H7 (cell line): ENCODE data around the gene ANTXRL. TPM values are rescaled to one million over a fixed set of nuclear protein-coding genes. Genes with fewer than 3 reads are reported as not detected.
"Not testable (repeated sequence)": the region's sequence is repeated elsewhere in the genome, so short reads cannot be mapped to it uniquely, and the experiment has no call there.

Experiments
- DNase-seq: peaks from one replicate; pipeline ENCODE4 v3.0.0; 2012
- H3K27me3 ChIP-seq: 2 replicates; pipeline ENCODE4 v1.6.0; 2011; ENCODE audit warnings: mild to moderate bottlenecking, low read length; ENCODE audit not compliant: control insufficient read depth, insufficient read depth
- H3K36me3 ChIP-seq: replicated peaks from 2 replicates; pipeline ENCODE4 v1.5.1; 2011; ENCODE audit warnings: low read length; ENCODE audit not compliant: control insufficient read depth, insufficient read depth
- H3K4me3 ChIP-seq: 2 replicates; pipeline ENCODE4 v1.5.1; 2011; ENCODE audit warnings: low read depth, mild to moderate bottlenecking, control low read depth, low read length, moderate library complexity; ENCODE audit not compliant: insufficient read depth
- total RNA-seq: library from RNA; depleted of rRNA; stranded (reverse); fragments of >200 nt; shearing (Covaris generic); gene quantifications from 2 replicates; pipeline ENCODE4 v1.2.3, GENCODE V29; 2014

The ANTXRL gene
- total RNA-seq, 1 experiment from 2014 or later = not detected

DNA sequence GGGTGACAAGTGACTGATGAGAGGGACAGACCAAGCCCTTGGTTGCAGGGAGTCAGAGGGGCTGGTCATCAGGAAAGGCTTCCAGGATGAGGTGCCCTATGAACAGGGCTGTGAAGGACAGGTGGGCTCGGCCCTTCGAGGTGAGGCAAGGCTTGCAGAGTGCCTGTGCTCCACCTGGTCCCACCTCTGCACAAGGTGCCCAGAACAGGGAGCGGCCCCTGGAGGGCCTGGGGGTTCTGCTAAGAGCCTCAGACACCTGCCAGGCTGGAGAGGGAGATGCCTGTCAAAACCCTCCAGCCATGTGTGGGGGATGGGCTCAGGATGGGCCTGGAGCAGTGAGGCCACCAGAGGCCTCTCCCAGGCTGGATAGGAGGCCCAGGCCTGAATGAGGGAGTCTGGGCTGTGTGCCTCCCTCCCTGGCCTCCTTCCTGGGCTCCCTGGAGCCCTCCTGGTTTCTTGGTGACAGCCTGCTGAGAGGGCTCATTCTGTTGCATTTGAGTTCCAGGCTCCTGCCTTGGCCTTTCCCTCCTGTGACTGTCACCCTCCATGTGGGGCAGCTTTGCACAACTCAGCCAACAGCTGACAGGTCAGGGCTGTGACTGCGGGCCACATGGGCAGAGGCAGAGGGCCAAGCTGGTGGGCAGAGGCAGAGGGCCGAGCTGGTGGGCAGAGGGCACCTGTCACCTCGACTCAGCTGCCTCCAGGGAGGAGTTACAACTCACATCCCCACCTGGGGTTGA, 21.1 kb upstream of the ANTXRL start:
- not testable (repeated sequence) for H3K4me3 ChIP-seq, H3K27me3 ChIP-seq, H3K36me3 ChIP-seq, DNase-seq

- DNase-seq = no peak
- no peak overlapping the region for H3K4me3 ChIP-seq
- H3K27me3 ChIP-seq = no peaks in the 10 kb centered on the region
- H3K36me3 ChIP-seq = no peaks in the 10 kb centered on the region
Measured at GRCh38 chr10:46266306-46266985, 20.4 kb upstream of the ANTXRL start.

DNA sequence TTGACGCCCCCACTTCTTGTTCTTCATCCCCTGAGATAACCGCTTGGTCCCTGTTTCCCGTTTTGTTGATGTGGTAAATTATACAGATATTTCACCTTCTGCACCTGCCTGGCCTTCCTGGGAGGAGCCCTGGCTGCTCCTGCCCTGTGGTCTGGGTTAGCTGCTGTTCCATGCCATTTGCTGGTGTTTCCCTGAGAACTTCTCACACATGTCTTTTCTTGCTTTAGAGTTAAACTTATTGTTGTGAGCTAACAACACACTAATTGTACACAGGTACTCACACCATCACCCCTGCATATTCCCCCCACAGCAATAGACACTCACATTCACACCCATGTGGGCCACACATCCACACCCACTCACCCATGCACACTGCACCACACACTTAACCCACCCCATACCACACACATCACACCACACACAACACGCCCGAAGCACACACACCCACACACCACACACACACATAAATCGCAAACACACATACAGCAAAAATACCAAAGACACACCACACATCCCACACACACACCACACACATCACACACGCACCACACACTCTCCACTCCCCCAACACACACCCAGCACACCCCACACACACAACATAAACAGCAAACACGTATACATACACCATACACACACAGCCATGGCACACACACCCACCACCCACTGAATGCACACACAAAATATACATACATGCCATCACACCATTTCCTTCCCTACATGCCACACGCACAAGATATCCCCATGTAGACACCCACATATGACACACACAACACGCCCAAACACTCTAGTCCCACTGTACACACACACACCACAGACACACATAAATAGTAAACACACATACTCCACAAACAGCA, 19.4 kb upstream of the ANTXRL start:
- H3K36me3 ChIP-seq = no peaks in the 10 kb centered on the region
- DNase-seq = no peak

DNA sequence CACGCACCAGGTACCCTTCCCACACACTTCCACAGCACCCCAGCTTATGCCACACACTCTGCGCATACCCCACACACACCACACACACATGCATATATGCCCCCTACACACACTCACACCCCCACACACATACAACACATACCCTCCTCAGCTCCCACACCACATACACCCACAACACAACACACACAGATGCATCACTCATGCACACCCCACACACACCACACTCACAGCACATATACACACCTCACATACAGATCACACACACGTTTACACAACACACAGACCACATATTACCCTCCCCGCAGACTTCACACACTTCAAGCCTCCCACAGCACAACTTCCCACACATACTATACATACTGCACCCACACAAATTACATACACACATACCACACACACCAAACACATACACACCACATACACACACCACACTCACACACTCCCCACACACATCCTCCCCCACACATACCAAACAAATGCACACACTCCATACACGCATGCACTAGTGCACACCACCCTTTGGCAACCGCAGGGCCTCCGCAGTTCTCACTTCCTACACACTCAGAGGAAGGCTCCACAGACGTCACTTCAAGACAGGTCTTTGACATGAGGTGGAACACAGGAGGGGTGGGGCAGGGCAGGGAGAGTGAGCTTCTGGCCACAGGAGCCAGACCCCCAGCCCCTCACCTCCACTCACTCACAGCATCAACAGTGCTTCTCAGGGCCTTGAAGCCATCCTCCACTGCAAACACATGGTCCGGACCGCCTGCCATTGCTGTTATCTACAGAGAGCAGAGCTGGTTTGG, 18.5 kb upstream of the ANTXRL start:
- no peaks in the 10 kb centered on the region for H3K36me3 ChIP-seq
- no peak overlapping the region for H3K4me3 ChIP-seq
- H3K27me3 ChIP-seq = no peaks in the 10 kb centered on the region
- DNase-seq = no peak

More for the DNA sequence above, 19.4 kb upstream of the ANTXRL start:
- Histone ChIP-seq H3K27me3 (no peaks in the 10 kb centered on the region), H3K4me3 (no peak overlapping the region)

- not testable (repeated sequence) for DNase-seq, H3K27me3 ChIP-seq, H3K4me3 ChIP-seq, H3K36me3 ChIP-seq
Measured at GRCh38 chr10:46269554-46270053, 17.2 kb upstream of the ANTXRL start.

DNA sequence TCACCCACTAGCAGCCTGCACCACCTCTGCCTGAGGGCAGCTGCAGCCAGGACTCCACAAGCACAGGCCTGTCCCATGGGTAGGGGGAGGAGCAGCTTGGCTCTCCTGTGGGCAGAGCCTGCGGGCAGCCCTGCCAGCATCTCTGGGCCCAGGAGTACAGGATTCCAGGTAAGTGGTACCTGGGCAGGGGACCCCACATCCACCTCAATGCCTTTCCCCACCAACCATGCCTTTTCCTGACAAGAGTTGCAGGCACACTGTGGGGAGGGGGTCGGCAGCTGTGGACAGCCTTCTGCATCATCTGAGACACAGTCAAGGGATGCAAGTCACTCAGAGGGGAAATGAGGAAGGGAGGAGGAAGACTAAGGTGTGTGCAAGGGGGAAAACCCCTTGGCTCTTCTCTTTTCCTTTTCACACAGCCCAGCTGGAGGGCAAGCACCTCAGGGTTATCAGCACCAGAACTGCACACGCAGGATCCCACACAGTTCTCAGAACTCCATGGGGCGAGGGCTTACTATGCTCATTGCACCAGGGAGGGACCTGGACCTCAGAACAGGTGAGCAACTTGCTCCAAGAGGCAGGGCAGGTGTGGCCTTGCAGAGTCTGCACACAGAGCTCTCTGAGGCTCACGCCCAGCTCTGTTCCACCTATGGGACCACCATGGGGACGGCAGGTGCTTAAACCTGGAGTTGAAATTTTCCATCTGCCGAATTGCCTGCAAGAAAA, 16.5 kb upstream of the ANTXRL start:
- Histone ChIP-seq H3K36me3 (no peaks in the 10 kb centered on the region), H3K4me3 (no peak overlapping the region), H3K27me3 (no peaks in the 10 kb centered on the region)
- DNase-seq = no peak

GRCh38 chr10:46270963-46271530, 15.8 kb upstream of the ANTXRL start:
- DNase-seq, H3K27me3 ChIP-seq, H3K4me3 ChIP-seq, H3K36me3 ChIP-seq: not testable (repeated sequence)

- not testable (repeated sequence) for H3K27me3 ChIP-seq, H3K4me3 ChIP-seq, H3K36me3 ChIP-seq, DNase-seq
Measured at GRCh38 chr10:46271795-46272499, 14.8 kb upstream of the ANTXRL start.

DNA sequence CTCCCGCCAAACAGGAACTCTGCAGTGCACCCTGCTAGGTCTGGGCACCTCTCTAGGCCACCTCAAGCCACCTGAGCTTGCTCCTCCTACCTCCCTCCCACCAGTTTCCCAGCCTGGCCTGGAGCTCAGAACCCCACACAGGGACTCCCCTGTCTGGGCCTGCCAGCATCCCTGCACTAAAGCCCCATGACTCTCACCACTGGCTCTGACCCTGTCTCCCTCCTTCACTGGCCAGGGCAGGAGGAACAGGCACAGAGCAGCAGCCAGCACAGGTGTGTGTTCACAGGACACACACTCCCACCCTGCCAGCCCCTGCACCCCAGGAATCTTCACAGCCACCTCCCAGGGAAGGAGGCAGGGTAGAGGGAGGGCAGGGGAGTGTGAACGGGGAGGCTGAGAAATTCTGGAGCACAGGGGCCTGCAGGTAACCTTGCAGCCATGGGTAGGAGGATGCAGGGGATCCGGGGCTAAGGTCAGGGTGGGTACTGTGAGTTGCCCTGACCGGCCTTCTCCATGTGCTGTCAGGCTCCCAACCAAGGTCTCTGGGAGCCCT, 13.9 kb upstream of the ANTXRL start:
- Histone ChIP-seq H3K36me3 (no peaks in the 10 kb centered on the region), H3K27me3 (no peaks in the 10 kb centered on the region), H3K4me3 (no peak overlapping the region)
- DNase-seq = no peak

GRCh38 chr10:46273506-46274477, 13.0 kb upstream of the ANTXRL start:
- H3K36me3 ChIP-seq = no peaks in the 10 kb centered on the region
- no peak overlapping the region for H3K4me3 ChIP-seq
- no peak for DNase-seq
- no peaks in the 10 kb centered on the region for H3K27me3 ChIP-seq

GRCh38 chr10:46277840-46278239, 9.0 kb upstream of the ANTXRL start:
- no peak for DNase-seq
- H3K27me3 ChIP-seq = peaks cover 11% of the 10 kb centered on the region
- H3K4me3 ChIP-seq = no peak overlapping the region
- no peaks in the 10 kb centered on the region for H3K36me3 ChIP-seq

DNA sequence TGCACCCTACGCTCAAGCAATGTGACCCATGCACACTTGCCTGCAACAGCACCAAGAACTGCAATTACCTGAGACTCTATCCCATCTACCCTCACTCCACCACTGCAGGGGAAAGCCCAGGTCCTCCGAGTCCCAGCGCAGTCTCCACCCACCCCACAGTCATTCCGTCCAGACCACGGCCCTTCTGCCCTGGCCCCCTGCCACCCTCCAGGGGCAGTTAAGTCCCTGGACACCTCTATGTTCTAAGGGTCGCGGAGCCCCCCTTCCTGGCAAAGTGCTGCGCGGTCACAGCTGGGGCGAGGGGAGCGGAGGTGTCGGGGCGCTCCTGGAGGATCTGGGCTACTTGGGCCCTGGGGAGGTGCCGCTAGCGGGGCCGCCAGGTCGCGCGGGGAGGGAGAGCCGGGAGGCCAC, 4.4 kb upstream of the ANTXRL start:
- DNase-seq, H3K36me3 ChIP-seq: not testable (repeated sequence)
- Histone ChIP-seq H3K27me3 (peaks cover 26% of the 10 kb centered on the region), H3K4me3 (peak overlapping the region; percentile 63)
